ENCODE measurements around the gene PLEKHM2. TPM values are rescaled to one million over a fixed set of nuclear protein-coding genes. Genes with fewer than 3 reads are reported as not detected.

PLEKHM2 gene
- polyA plus RNA-seq, 1 experiment, result 24.4 TPM

GRCh38 chr1:15733726-15734226 is 49.7 kb downstream of the PLEKHM2 start:
- Histone ChIP-seq H3K4me3 (ENCODE audit: low read depth, low read length) (no peak overlapping the region), H3K9me3 (ENCODE audit: control insufficient read depth, insufficient read depth, low read length) (no peaks in the 10 kb centered on the region; the same call in 1 of the 2 replicates), H3K27me3 (ENCODE audit: control insufficient read depth, insufficient read depth, low read length) (no peaks in the 10 kb centered on the region), H3K27ac (ENCODE audit: low read depth, low read length) (no peak overlapping the region)
- ChIA-PET CTCF (interaction anchor here (1.0 kb wide), 1 partner anchor 140 kb away, joined by 3 read pairs; no protein-coding TSS in a partner anchor), POLR2A (no interaction called here)
- TF ChIP-seq CTCF (IDR thresholded peaks at IDR 0.05; ENCODE audit: low read depth, low read length), result no peak
- DNase-seq (ENCODE audit: low read depth, low spot score), result no peak

- Histone ChIP-seq H3K4me3 (ENCODE audit: low read depth, low read length) (no peak overlapping the region), H3K27ac (ENCODE audit: low read depth, low read length) (no peak overlapping the region), H3K27me3 (ENCODE audit: control insufficient read depth, insufficient read depth, low read length) (no peaks in the 10 kb centered on the region), H3K9me3 (ENCODE audit: control insufficient read depth, insufficient read depth, low read length) (no peaks in the 10 kb centered on the region; the same call in 1 of the 2 replicates)
- CTCF ChIA-PET, result no interaction called here
- POLR2A ChIA-PET, result no interaction called here
- TF ChIP-seq CTCF (IDR thresholded peaks at IDR 0.05; ENCODE audit: low read depth, low read length), result no peak
- no peak for DNase-seq (ENCODE audit: low read depth, low spot score)
These were observed 50.2 kb downstream of the PLEKHM2 start for GRCh38 chr1:15734296-15734695.

- Histone ChIP-seq H3K4me3 (ENCODE audit: low read depth, low read length) (no peak overlapping the region), H3K9me3 (ENCODE audit: control insufficient read depth, insufficient read depth, low read length) (no peaks in the 10 kb centered on the region; the same call in 1 of the 2 replicates), H3K27me3 (ENCODE audit: control insufficient read depth, insufficient read depth, low read length) (no peaks in the 10 kb centered on the region), H3K27ac (ENCODE audit: low read depth, low read length) (no peak overlapping the region)
- DNase-seq (ENCODE audit: low read depth, low spot score), result no peak
- TF ChIP-seq CTCF (IDR thresholded peaks at IDR 0.05; ENCODE audit: low read depth, low read length), result no peak
- ChIA-PET CTCF (interaction anchor here (0.6 kb wide), 1 partner anchor 96 kb away, joined by 3 read pairs; no protein-coding TSS in a partner anchor), POLR2A (no interaction called here)
These were observed 50.8 kb downstream of the PLEKHM2 start for GRCh38 chr1:15734901-15735300.

GRCh38 chr1:15735304-15736037 is 51.4 kb downstream of the PLEKHM2 start:
- no peaks in the 10 kb centered on the region; the same call in 1 of the 2 replicates for H3K9me3 ChIP-seq (ENCODE audit: control insufficient read depth, insufficient read depth, low read length)
- H3K4me3 ChIP-seq (ENCODE audit: low read depth, low read length), result no peak overlapping the region
- no peak for TF ChIP-seq CTCF (IDR thresholded peaks at IDR 0.05; ENCODE audit: low read depth, low read length)
- CTCF ChIA-PET, result interaction anchor here (0.6 kb wide), 1 partner anchor 95 kb away, joined by 3 read pairs; no protein-coding TSS in a partner anchor
- DNase-seq (ENCODE audit: low read depth, low spot score), result no peak
- no peaks in the 10 kb centered on the region for H3K27me3 ChIP-seq (ENCODE audit: control insufficient read depth, insufficient read depth, low read length)
- H3K27ac ChIP-seq (ENCODE audit: low read depth, low read length), result no peak overlapping the region
- POLR2A ChIA-PET, result no interaction called here
